ENCODE results near the gene SLC26A1. TPM values are rescaled to one million over a fixed set of nuclear protein-coding genes. Genes with fewer than 3 reads are reported as not detected.

Gene SLC26A1
- total RNA-seq, 1 donor from 2014 or later, result 2.9 TPM

DNA sequence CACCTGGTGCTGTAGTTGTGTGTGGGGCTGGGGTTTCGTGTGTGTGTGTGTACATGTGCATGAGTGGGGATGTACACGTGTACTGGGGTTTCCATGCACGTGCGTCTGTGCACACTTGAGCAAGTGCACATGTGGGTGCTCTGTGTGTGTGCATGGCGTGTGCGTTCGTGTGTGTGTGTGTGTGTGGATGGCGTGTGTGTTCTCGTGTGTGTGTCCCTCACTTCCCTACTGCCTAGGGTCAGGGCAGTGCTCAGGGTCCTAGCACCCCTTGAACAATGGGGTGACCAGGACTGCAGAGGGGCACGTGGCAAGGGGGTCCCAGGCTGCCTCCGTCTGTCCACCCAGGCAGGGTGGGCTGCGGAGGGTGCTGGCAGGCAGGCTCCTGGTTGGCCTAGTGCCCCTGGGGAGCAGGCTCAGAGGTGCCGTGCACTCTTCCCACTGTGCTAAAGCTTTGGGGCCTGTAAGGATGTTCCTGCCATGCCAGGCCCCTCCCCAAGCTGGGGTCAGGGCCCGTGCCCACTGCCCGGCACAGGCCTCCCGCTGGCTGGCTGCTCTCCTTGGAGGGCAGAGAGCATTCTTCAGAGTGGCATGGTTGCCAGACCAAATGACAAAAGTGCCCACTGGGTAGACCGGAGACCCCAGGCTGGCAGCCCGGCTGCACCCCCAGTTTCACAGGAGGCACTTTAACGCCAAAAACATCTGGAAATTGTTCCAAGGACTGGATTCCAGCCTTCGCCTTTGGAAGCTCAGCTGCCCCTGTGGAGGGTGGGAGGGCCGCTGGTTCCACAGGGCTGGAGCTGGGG is 47.3 kb upstream of the SLC26A1 start:
- Histone ChIP-seq H3K4me1 (peaks cover 49% of the 10 kb centered on the region), H3K27me3 (no peaks in the 10 kb centered on the region)
- intact Hi-C loops (cut with DNase I), result no loop called here

DNA sequence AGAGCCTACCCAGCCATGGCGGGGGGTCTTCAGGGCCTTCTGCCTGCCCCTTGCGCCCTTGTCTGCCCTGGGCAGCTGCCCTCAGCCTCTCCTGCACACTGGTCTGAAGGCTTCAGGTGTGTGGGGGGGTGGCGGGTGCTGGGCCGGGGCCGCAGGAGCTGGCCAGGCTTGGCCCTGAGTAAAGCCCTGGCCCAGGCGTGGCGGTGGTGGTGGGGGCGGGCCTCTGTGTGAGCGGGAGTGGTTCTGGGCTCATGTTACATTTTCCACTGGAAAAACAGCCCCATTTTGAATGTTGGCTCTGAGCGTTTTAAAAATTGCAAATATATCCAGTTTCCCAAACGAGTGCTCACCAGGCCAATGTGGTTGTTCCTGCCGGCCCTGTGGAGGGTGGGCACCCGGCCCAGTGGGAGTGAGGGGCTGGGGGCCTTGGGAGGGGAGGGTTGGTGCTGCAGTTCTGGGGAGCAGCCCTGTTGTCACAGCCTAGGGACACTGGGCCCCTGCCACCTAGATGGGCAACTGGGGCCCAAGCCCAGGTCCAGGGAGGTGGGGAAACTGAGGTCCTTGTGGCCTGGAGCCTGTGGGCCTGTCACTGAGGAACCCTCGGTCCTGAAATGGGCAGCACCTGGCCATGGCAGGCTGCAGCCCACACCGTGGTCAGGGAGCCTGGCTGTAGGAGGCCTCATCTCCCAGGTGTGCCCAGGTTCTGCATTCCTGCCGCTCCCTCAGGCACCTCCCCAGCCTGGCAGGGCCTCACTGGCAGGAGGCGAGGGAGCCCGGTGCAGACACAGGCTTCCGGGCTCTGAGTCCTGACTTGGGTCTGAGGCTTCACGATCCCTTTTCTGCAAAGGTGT is 46.5 kb upstream of the SLC26A1 start:
- no peaks in the 10 kb centered on the region for H3K36me3 ChIP-seq
- intact Hi-C loops (cut with DNase I), result no loop called here
- H3K4me1 ChIP-seq, result peaks cover 53% of the 10 kb centered on the region
- TF ChIP-seq, protein P1, sequence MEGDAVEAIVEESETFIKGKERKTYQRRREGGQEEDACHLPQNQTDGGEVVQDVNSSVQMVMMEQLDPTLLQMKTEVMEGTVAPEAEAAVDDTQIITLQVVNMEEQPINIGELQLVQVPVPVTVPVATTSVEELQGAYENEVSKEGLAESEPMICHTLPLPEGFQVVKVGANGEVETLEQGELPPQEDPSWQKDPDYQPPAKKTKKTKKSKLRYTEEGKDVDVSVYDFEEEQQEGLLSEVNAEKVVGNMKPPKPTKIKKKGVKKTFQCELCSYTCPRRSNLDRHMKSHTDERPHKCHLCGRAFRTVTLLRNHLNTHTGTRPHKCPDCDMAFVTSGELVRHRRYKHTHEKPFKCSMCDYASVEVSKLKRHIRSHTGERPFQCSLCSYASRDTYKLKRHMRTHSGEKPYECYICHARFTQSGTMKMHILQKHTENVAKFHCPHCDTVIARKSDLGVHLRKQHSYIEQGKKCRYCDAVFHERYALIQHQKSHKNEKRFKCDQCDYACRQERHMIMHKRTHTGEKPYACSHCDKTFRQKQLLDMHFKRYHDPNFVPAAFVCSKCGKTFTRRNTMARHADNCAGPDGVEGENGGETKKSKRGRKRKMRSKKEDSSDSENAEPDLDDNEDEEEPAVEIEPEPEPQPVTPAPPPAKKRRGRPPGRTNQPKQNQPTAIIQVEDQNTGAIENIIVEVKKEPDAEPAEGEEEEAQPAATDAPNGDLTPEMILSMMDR (IDR thresholded peaks at IDR 0.05), result no peak
- TF ChIP-seq POLR2A (IDR thresholded peaks at IDR 0.05), result no peak
- no peak for TF ChIP-seq POLR2AphosphoS5 (IDR thresholded peaks at IDR 0.05; ENCODE audit: insufficient read depth in 1 of 2, low read depth in 1 of 2)
- H3K27ac ChIP-seq, result peak overlapping the region; percentile 60
- no peak overlapping the region for H3K4me3 ChIP-seq
- no peaks in the 10 kb centered on the region for H3K27me3 ChIP-seq
- no peak for DNase-seq (ENCODE audit: extremely low spot score in 2 of 2)
- no peaks in the 10 kb centered on the region for H3K9me3 ChIP-seq

More for the DNA sequence above, 47.3 kb upstream of the SLC26A1 start:
- TF ChIP-seq, protein P1 (IDR thresholded peaks at IDR 0.05), result no peak
- TF ChIP-seq POLR2AphosphoS5 (IDR thresholded peaks at IDR 0.05; ENCODE audit: insufficient read depth in 1 of 2, low read depth in 1 of 2) (no peak), POLR2A (IDR thresholded peaks at IDR 0.05) (no peak)
- no peak for DNase-seq (ENCODE audit: extremely low spot score in 2 of 2)
- Histone ChIP-seq H3K4me3 (no peak overlapping the region), H3K9me3 (no peaks in the 10 kb centered on the region), H3K36me3 (no peaks in the 10 kb centered on the region), H3K27ac (peak overlapping the region; percentile 60)

DNA sequence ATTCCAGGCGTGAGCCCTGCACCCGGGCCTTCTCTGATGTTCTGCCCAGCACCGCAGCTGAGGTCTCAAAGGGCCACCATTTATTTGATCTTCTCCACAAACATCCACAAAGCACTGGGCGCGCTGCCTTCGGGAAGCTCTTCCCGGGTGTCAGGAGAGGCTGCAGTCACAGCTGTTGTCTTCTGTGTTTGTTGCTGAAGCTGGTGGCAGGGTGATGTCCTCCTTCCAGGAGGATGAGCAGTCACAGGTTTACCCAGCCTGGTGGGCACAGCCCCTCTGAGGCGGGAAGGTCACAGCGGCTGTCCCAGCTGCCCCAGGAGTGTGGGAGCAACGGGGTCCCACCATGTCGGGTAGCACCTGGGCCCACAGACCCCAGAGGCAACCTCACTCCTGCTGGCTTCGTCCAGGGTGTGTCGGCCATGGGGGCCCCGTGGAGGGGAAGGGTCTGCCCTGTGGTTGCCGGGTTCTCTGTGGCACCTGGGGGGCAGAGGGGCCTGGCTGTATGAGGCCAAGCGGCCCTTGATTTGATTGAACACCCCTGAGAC is 45.8 kb upstream of the SLC26A1 start:
- no peak for TF ChIP-seq POLR2AphosphoS5 (IDR thresholded peaks at IDR 0.05; ENCODE audit: insufficient read depth in 1 of 2, low read depth in 1 of 2)
- no peak for TF ChIP-seq POLR2A (IDR thresholded peaks at IDR 0.05)
- TF ChIP-seq, protein P1 (IDR thresholded peaks at IDR 0.05), result no peak
- H3K9me3 ChIP-seq, result no peaks in the 10 kb centered on the region
- peak overlapping the region; percentile 60 for H3K27ac ChIP-seq
- intact Hi-C loops (cut with DNase I), result no loop called here
- H3K27me3 ChIP-seq, result no peaks in the 10 kb centered on the region
- no peak for DNase-seq (ENCODE audit: extremely low spot score in 2 of 2)
- no peak overlapping the region for H3K4me3 ChIP-seq
- H3K36me3 ChIP-seq, result no peaks in the 10 kb centered on the region
- peaks cover 53% of the 10 kb centered on the region for H3K4me1 ChIP-seq

DNA sequence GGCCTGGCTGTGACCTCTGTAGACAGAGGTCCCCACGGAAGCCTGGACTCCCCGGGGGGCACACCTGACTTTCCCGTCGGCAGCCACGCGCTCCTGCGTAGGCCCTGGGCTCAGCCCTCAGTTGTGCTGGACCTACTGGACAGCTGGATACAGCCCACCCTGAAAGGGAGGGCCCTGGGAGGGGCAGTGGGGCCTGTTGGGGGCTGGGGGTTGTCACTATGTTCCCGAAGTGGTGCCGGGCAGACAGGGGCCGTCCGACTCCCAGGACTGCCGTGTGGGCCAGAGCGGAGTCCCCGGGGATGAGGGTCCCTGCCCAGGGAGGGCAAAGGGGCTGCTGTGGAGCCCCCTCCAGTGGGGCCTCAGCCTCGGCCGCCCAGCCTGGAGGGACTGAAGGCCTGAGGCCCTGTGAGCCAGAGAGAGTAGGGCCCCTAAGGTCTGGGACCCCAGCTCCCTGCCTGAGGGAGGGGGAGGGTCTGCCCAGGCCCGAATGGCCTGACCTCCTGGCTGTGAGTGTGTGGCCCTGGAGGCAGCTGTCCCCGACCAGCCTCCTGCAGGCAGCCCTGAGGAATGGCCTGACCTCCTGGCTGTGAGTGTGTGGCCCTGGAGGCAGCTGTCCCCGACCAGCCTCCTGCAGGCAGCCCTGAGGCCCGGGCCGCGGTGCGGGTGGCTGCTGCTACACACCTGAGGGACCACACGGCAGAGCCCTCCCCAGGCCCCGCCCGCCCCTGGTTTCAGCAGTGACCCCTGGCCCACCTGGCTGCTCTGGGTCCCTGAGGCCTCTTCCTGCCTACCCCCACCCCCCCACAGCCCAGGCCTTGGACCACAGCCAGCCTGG is 44.0 kb upstream of the SLC26A1 start:
- DNase-seq (ENCODE audit: extremely low spot score in 2 of 2), result no peak
- Histone ChIP-seq H3K4me3 (no peak overlapping the region), H3K27ac (no peak overlapping the region), H3K27me3 (no peaks in the 10 kb centered on the region), H3K4me1 (peaks cover 50% of the 10 kb centered on the region), H3K36me3 (no peaks in the 10 kb centered on the region), H3K9me3 (no peaks in the 10 kb centered on the region)
- intact Hi-C loops (cut with DNase I), result no loop called here
- TF ChIP-seq POLR2AphosphoS5 (IDR thresholded peaks at IDR 0.05; ENCODE audit: insufficient read depth in 1 of 2, low read depth in 1 of 2) (no peak), POLR2A (IDR thresholded peaks at IDR 0.05) (no peak)
- TF ChIP-seq, protein P1 (IDR thresholded peaks at IDR 0.05), result no peak
